Stimulated activated CD8-positive, alpha-beta memory T cell treated with anti-CD3 and anti-CD28 coated beads, Interleukin-4, amount 100 ng/mL, for 48 hours (primary cell): ENCODE data around the gene VRK3.
"Not testable (repeated sequence)": the region's sequence is repeated elsewhere in the genome, so short reads cannot be mapped to it uniquely, and the experiment has no call there.

Experiments
- DNase-seq: peaks from one replicate; pipeline ENCODE4 v3.0.0-alpha.2; 2020

VRK3 gene

GRCh38 chr19:50025022-50025793 is at the start of gene VRK3:
Gene VRK3, minus strand, starts transcription at chr19:50025372. Its CDS starts 9,210 bp downstream, at chr19:50016162.
- peak; percentile 96 for DNase-seq

GRCh38 chr19:50068382-50068781 is 43.2 kb upstream of the VRK3 start:
- not testable (repeated sequence) for DNase-seq

- DNase-seq, result no peak
These were observed 42.4 kb upstream of the VRK3 start for GRCh38 chr19:50067575-50067974.

GRCh38 chr19:50065938-50066337 is 40.8 kb upstream of the VRK3 start:
- no peak for DNase-seq

GRCh38 chr19:50061650-50062049 is 36.5 kb upstream of the VRK3 start:
- DNase-seq, result no peak

- DNase-seq, result no peak
These were observed 34.9 kb upstream of the VRK3 start for GRCh38 chr19:50060107-50060506.

- no peak for DNase-seq
These were observed 33.9 kb upstream of the VRK3 start for GRCh38 chr19:50059045-50059444.

- no peak for DNase-seq
These were observed 33.3 kb upstream of the VRK3 start for GRCh38 chr19:50058425-50058824.

GRCh38 chr19:50053119-50053518 is 27.9 kb upstream of the VRK3 start:
- DNase-seq, result no peak

GRCh38 chr19:50051964-50052363 is 26.8 kb upstream of the VRK3 start:
- no peak for DNase-seq

- DNase-seq, result not testable (repeated sequence)
These were observed 26.2 kb upstream of the VRK3 start for GRCh38 chr19:50051228-50051895.

- DNase-seq, result peak; percentile 85
These were observed 25.4 kb upstream of the VRK3 start for GRCh38 chr19:50050406-50051227.

GRCh38 chr19:50047671-50048070 is 22.5 kb upstream of the VRK3 start:
- DNase-seq, result no peak

GRCh38 chr19:50046649-50047503 is 21.7 kb upstream of the VRK3 start:
- DNase-seq, result peak; percentile 79

- no peak for DNase-seq
These were observed 19.8 kb upstream of the VRK3 start for GRCh38 chr19:50044922-50045321.

GRCh38 chr19:50043967-50044366 is 18.8 kb upstream of the VRK3 start:
- no peak for DNase-seq

- no peak for DNase-seq
These were observed 17.3 kb upstream of the VRK3 start for GRCh38 chr19:50042363-50043024.

- no peak for DNase-seq
These were observed 15.8 kb upstream of the VRK3 start for GRCh38 chr19:50040967-50041366.

- DNase-seq, result no peak
These were observed 14.8 kb upstream of the VRK3 start for GRCh38 chr19:50039968-50040367.

GRCh38 chr19:50036908-50037307 is 11.7 kb upstream of the VRK3 start:
- no peak for DNase-seq

- no peak for DNase-seq
These were observed 5.8 kb upstream of the VRK3 start for GRCh38 chr19:50030937-50031336.

- no peak for DNase-seq
These were observed 5.1 kb upstream of the VRK3 start for GRCh38 chr19:50030225-50030624.
